ENCODE measurements around the gene SNORC. TPM values are rescaled to one million over a fixed set of nuclear protein-coding genes. Genes with fewer than 3 reads are reported as not detected.
A peak's percentile ranks its signal among the peaks of the same experiment; 100 is the strongest.

The SNORC gene
- total and polyA plus RNA-seq, 2 of the 13 experiments (the other 11 are each of a cell fraction or from before 2014, with no cell fraction given): 59.1 to 86.1 TPM

- peak; percentile 13; the same call in 1 of the 2 replicates for TF ChIP-seq ZHX2 (IDR thresholded peaks at IDR 0.05; ENCODE audit: low read depth)
- TF ChIP-seq ZHX2 (CRISPR knock-in tag; IDR thresholded peaks at IDR 0.05; ENCODE audit: borderline replicate concordance): no peak
- peak; percentile 7; the same call in 1 of the 2 replicates for TF ChIP-seq ZNF776 (CRISPR knock-in tag; IDR thresholded peaks at IDR 0.05)
- no peak for TF ChIP-seq ZNF513 (CRISPR knock-in tag; conservative IDR thresholded peaks at IDR 0.05)
- TF ChIP-seq SOX6 (IDR thresholded peaks at IDR 0.05): no peak
- TF ChIP-seq SOX6 (CRISPR knock-in tag; IDR thresholded peaks at IDR 0.05): peak; percentile 48; the same call in 1 of the 2 replicates
- TF ChIP-seq ZBTB7B (CRISPR knock-in tag; IDR thresholded peaks at IDR 0.05): peak; percentile 55; the same call in 1 of the 2 replicates
- peak; percentile 33; the same call in 1 of the 2 replicates for TF ChIP-seq SMAD3 (CRISPR knock-in tag; IDR thresholded peaks at IDR 0.05)
- 0 out of 2 replicates have a peak, but pooled peaks have one; percentile 33 for TF ChIP-seq ZNF256 (CRISPR knock-in tag; conservative IDR thresholded peaks at IDR 0.05)
- no peak for TF ChIP-seq ZFYVE20 (CRISPR knock-in tag; IDR thresholded peaks at IDR 0.05; ENCODE audit: borderline replicate concordance, low read depth)
- no peak for TF ChIP-seq SRSF4 (IDR thresholded peaks at IDR 0.05; ENCODE audit: low read depth, low read length, poor library complexity, severe bottlenecking)
- TF ChIP-seq RXRB (CRISPR knock-in tag; IDR thresholded peaks at IDR 0.05; ENCODE audit: borderline replicate concordance): peak; percentile 29
- TF ChIP-seq SAP130 (CRISPR knock-in tag; IDR thresholded peaks at IDR 0.05; ENCODE audit: low read depth): no peak; the same call in 1 of the 2 replicates
- peak; percentile 49 for TF ChIP-seq RBM39 (IDR thresholded peaks at IDR 0.05; ENCODE audit: low read depth, low read length, poor library complexity, severe bottlenecking)
- TF ChIP-seq, protein P1, sequence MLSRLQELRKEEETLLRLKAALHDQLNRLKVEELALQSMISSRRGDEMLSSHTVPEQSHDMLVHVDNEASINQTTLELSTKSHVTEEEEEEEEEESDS (CRISPR knock-in tag; IDR thresholded peaks at IDR 0.05; ENCODE audit: borderline replicate concordance): 0 out of 2 replicates have a peak, but pooled peaks have one; percentile 19
- TF ChIP-seq CSRNP1 (CRISPR knock-in tag; IDR thresholded peaks at IDR 0.05): 0 out of 2 replicates have a peak, but pooled peaks have one; percentile 49
- TF ChIP-seq RXRA (CRISPR knock-in tag; IDR thresholded peaks at IDR 0.05): peak; percentile 82
- TF ChIP-seq ZNF878 (CRISPR knock-in tag; IDR thresholded peaks at IDR 0.05): no peak
- TF ChIP-seq CBX1 (IDR thresholded peaks at IDR 0.05; ENCODE audit: low read depth): no peak
- no peak for TF ChIP-seq PHF20 (CRISPR knock-in tag; IDR thresholded peaks at IDR 0.05)
Observed at GRCh38 chr2:232876978-232877441, 6.9 kb downstream of the SNORC start (continued).
